Keratinocyte (primary cell): ENCODE measurements around the gene FGF12. TPM values are rescaled to one million over a fixed set of nuclear protein-coding genes. Genes with fewer than 3 reads are reported as not detected.
A peak's percentile ranks its signal among the peaks of the same experiment; 100 is the strongest.

ENCODE experiments used
- DNase-seq: peaks from one replicate; pipeline ENCODE4 v3.0.0-alpha.2; 2011; ENCODE audit warnings: low read depth, missing footprints, low spot score
- FAIRE-seq: peaks from 2 replicates; lab custom pipeline; 2011; peaks lifted over from hg19 to GRCh38; lab: Jason Lieb, UNC
- H2AFZ ChIP-seq: 2 replicates; pipeline ENCODE4 v1.6.0; 2012; ENCODE audit warnings: low read length, control low read depth, inconsistent platforms; ENCODE audit not compliant: control insufficient read depth
- H3K27ac ChIP-seq: 2 replicates; pipeline ENCODE4 v1.5.1; 2011; ENCODE audit warnings: low read length; ENCODE audit not compliant: control insufficient read depth, insufficient read depth
- H3K27me3 ChIP-seq: 3 replicates; pipeline ENCODE4 v1.6.0; 2011; ENCODE audit warnings: low read length; ENCODE audit not compliant: control insufficient read depth, insufficient read depth; ENCODE audit errors: extremely low read depth
- H3K36me3 ChIP-seq, 2 experiments: 2 replicates in 1 of 2; 3 replicates in 1 of 2; pipeline ENCODE4 v1.5.1; 2011; ENCODE audit warnings: low read length in 2 of 2, mild to moderate bottlenecking in 1 of 2; ENCODE audit not compliant: control insufficient read depth in 2 of 2, insufficient read depth in 2 of 2; ENCODE audit errors: extremely low read depth in 1 of 2
- H3K4me1 ChIP-seq: 3 replicates; pipeline ENCODE4 v1.5.1; 2011; ENCODE audit warnings: low read length; ENCODE audit not compliant: control insufficient read depth, insufficient read depth; ENCODE audit errors: extremely low read depth
- H3K4me2 ChIP-seq: 3 replicates; pipeline ENCODE4 v1.6.0; 2011; ENCODE audit warnings: low read depth, low read length; ENCODE audit not compliant: control insufficient read depth, insufficient read depth; ENCODE audit errors: extremely low read depth
- H3K4me3 ChIP-seq, 3 experiments: fragments of 200-600 bp in 1 of 3; sonication (generic) in 1 of 3; 2 replicates in 2 of 3; 3 replicates in 1 of 3; pipeline ENCODE4 v1.5.1; 2011 to 2016; ENCODE audit warnings: low read length in 3 of 3, mild to moderate bottlenecking in 3 of 3, control low read depth in 2 of 3, inconsistent platforms in 1 of 3, low read depth in 1 of 3, mixed read lengths in 1 of 3, mixed run types in 1 of 3, moderate library complexity in 1 of 3; ENCODE audit not compliant: control insufficient read depth in 2 of 3, insufficient read depth in 2 of 3; ENCODE audit errors: extremely low read depth in 1 of 3
- H3K79me2 ChIP-seq: 2 replicates; pipeline ENCODE4 v1.6.0; 2012; ENCODE audit warnings: low read length; ENCODE audit not compliant: control insufficient read depth, insufficient read depth
- H3K9ac ChIP-seq: 3 replicates; pipeline ENCODE4 v1.6.0; 2011; ENCODE audit warnings: low read length; ENCODE audit not compliant: control insufficient read depth, insufficient read depth; ENCODE audit errors: extremely low read depth
- H3K9me1 ChIP-seq: 3 replicates; pipeline ENCODE4 v1.6.0; 2011; ENCODE audit warnings: low read length; ENCODE audit not compliant: control insufficient read depth, insufficient read depth; ENCODE audit errors: extremely low read depth
- H3K9me3 ChIP-seq: 2 replicates; pipeline ENCODE4 v1.5.1; 2012; ENCODE audit warnings: low read depth, low read length; ENCODE audit not compliant: control insufficient read depth
- H4K20me1 ChIP-seq: 3 replicates; pipeline ENCODE4 v1.6.0; 2011; ENCODE audit warnings: low read length; ENCODE audit not compliant: control insufficient read depth, insufficient read depth; ENCODE audit errors: extremely low read depth
- EZH2 ChIP-seq: IDR thresholded peaks from one replicate; pipeline ENCODE4 v1.6.1; 2012; ENCODE audit warnings: inconsistent platforms, mild to moderate bottlenecking, low read length, moderate library complexity
- dilution Hi-C: fragments of 300-500 bp; cut with MboI; formaldehyde crosslinking; loops from one replicate; pipeline ENCODE4 v1.7.0; 2020; ENCODE audit warnings: low sequenced_read_pairs; ENCODE audit not compliant: extremely low pct_ligation_motif_present
- polyA plus RNA-seq, 5 experiments: library from polyadenylated mRNA; depleted of rRNA in 3 of 5; stranded (reverse) in 3 of 5; stranded (forward) in 1 of 5; unstranded in 1 of 5; fragments of >200 nt; gene quantifications; 1 replicate in 1 of 5; 2 replicates in 3 of 5; 3 replicates in 1 of 5; pipeline versions ENCODE4 v1.2.1 to v1.2.3, GENCODE V29; 2011 to 2012; ENCODE audit warnings: missing spikeins in 2 of 5, low read depth in 1 of 5, low replicate concordance in 1 of 5
- TF ChIP-seq, protein P1 (sequence below), 3 experiments: IDR thresholded peaks in 1 of 3; conservative IDR thresholded peaks in 1 of 3; optimal IDR thresholded peaks in 1 of 3; 2 replicates in 2 of 3; 3 replicates in 1 of 3; pipeline versions ENCODE3 to v1.5.1; 2011; ENCODE audit warnings: low read length in 3 of 3, mild to moderate bottlenecking in 3 of 3, moderate library complexity in 2 of 3, control low read depth in 1 of 3, inconsistent platforms in 1 of 3; ENCODE audit not compliant: insufficient read depth in 2 of 3; ENCODE audit errors: extremely low read depth in 1 of 3

The FGF12 gene
- polyA plus RNA-seq, 1 donor (not counting 4 experiments of a cell fraction or from before 2014, with no cell fraction given), result 4.1 TPM

DNA sequence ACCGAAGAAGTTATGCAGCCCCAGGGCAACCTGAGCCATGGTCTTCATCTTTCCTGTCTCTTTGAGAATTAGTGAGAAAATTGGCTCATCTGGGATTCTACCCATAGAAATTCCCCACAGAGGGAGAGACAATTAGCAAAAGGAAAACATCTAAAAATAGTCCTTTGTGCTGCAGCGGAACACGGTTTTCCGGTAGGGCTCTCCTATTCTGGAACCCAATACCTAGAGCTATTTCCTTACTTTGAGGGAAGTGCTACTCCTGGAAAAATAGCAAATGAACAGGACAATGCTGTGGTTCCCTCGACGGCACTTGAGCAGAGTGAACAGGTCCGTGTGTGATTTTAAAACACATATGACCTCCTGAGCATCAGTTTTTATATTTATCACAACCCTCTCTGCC lies 210.5 kb downstream of the FGF12 start:
- H3K79me2 ChIP-seq, result no peaks in the 10 kb centered on the region
- no peaks in the 10 kb centered on the region for H3K4me1 ChIP-seq
- no peaks in the 10 kb centered on the region for H3K9me1 ChIP-seq
- H3K4me2 ChIP-seq, result no peak overlapping the region
- H3K9me3 ChIP-seq, result no peaks in the 10 kb centered on the region
- DNase-seq, result no peak
- peaks cover 30% of the 10 kb centered on the region for H3K27me3 ChIP-seq
- H3K4me3 ChIP-seq, result no peak overlapping the region
- TF ChIP-seq EZH2, result no peak
- TF ChIP-seq, protein P1, sequence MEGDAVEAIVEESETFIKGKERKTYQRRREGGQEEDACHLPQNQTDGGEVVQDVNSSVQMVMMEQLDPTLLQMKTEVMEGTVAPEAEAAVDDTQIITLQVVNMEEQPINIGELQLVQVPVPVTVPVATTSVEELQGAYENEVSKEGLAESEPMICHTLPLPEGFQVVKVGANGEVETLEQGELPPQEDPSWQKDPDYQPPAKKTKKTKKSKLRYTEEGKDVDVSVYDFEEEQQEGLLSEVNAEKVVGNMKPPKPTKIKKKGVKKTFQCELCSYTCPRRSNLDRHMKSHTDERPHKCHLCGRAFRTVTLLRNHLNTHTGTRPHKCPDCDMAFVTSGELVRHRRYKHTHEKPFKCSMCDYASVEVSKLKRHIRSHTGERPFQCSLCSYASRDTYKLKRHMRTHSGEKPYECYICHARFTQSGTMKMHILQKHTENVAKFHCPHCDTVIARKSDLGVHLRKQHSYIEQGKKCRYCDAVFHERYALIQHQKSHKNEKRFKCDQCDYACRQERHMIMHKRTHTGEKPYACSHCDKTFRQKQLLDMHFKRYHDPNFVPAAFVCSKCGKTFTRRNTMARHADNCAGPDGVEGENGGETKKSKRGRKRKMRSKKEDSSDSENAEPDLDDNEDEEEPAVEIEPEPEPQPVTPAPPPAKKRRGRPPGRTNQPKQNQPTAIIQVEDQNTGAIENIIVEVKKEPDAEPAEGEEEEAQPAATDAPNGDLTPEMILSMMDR (optimal IDR thresholded peaks at IDR 0.05 in 1 of 3, IDR thresholded peaks at IDR 0.05 in 1 of 3, conservative IDR thresholded peaks at IDR 0.05 in 1 of 3; ENCODE audit: extremely low read depth in 1 of 3, insufficient read depth in 2 of 3, low read length in 3 of 3), result no peak
- dilution Hi-C loops, result no loop called here
- no peaks in the 10 kb centered on the region for H4K20me1 ChIP-seq
- no peak for FAIRE-seq
- no peaks in the 10 kb centered on the region for H3K36me3 ChIP-seq
- no peak overlapping the region for H3K27ac ChIP-seq
- H3K9ac ChIP-seq, result no peak overlapping the region
- no peak overlapping the region for H2AFZ ChIP-seq

DNA sequence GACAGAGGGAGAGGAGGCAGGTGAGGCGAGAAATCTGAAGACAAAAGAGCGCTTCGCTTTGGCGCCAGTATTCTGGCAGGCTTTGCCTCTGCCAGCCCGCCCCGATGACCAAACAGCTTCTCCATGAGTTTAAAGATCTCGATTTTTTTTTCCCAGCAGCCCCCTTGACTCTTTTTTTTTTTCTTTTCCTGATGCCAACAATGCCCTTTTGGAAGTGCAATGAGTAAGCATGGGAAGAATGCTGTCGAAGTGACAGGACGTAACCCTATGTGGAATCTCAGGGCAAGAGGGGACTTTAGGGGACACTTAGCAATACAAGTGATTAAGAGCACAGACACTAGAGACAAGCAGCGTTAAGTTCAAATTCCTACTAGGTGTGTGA lies 211.7 kb downstream of the FGF12 start:
- H3K9me3 ChIP-seq, result no peaks in the 10 kb centered on the region
- H3K27ac ChIP-seq, result no peak overlapping the region
- H3K79me2 ChIP-seq, result no peaks in the 10 kb centered on the region
- no peaks in the 10 kb centered on the region for H3K36me3 ChIP-seq
- dilution Hi-C loops, result no loop called here
- no peaks in the 10 kb centered on the region for H4K20me1 ChIP-seq
- peaks cover 30% of the 10 kb centered on the region for H3K27me3 ChIP-seq
- peak; percentile 32 for TF ChIP-seq EZH2
- TF ChIP-seq, protein P1 (optimal IDR thresholded peaks at IDR 0.05 in 1 of 3, IDR thresholded peaks at IDR 0.05 in 1 of 3, conservative IDR thresholded peaks at IDR 0.05 in 1 of 3; ENCODE audit: extremely low read depth in 1 of 3, insufficient read depth in 2 of 3, low read length in 3 of 3), result no peak
- H3K9me1 ChIP-seq, result no peaks in the 10 kb centered on the region
- no peak for FAIRE-seq
- H3K4me1 ChIP-seq, result no peaks in the 10 kb centered on the region
- peak overlapping the region; percentile 62 for H3K4me2 ChIP-seq
- DNase-seq, result no peak
- no peak overlapping the region for H2AFZ ChIP-seq
- no peak overlapping the region for H3K4me3 ChIP-seq
- no peak overlapping the region for H3K9ac ChIP-seq
